BJ (cell line): Measurements from ENCODE around the gene PTCD2. TPM values are rescaled to one million over a fixed set of nuclear protein-coding genes. Genes with fewer than 3 reads are reported as not detected.

Experiments used
- CTCF ChIA-PET: fragments of 350-600 bp; formaldehyde crosslinking; extraction: SDS; loops from one replicate; lab custom pipeline; 2021; ENCODE audit warnings: antibody characterized with exemption, inconsistent platforms; lab: Yijun Ruan, JAX
- POLR2A ChIA-PET: fragments of 300-600 bp; sonication (Branson Sonifier 250); formaldehyde crosslinking; extraction: SDS; loops from one replicate; lab custom pipeline; 2021; ENCODE audit warnings: antibody characterized with exemption; lab: Charles Lee
- DNase-seq: peaks from one replicate; pipeline ENCODE4 v3.0.0-alpha.2; 2011; ENCODE audit warnings: low read depth
- H3K27me3 ChIP-seq: 2 replicates; pipeline ENCODE4 v1.6.0; 2011; ENCODE audit warnings: low read length; ENCODE audit not compliant: control insufficient read depth, insufficient read depth
- H3K36me3 ChIP-seq: 2 replicates; pipeline ENCODE4 v1.5.1; 2011; ENCODE audit warnings: low read length; ENCODE audit not compliant: control insufficient read depth, insufficient read depth
- H3K4me3 ChIP-seq: 2 replicates; pipeline ENCODE4 v1.5.1; 2011; ENCODE audit warnings: low read depth, mild to moderate bottlenecking, control low read depth, low read length
- CTCF ChIP-seq: IDR thresholded peaks from 2 replicates; pipeline ENCODE4 v1.5.1; 2011; ENCODE audit warnings: low read depth, mild to moderate bottlenecking, control low read depth, inconsistent platforms, low read length, moderate library complexity; ENCODE audit not compliant: insufficient read depth
- polyA plus RNA-seq: library from polyadenylated mRNA; depleted of rRNA; stranded (reverse); fragments of >200 nt; gene quantifications from 2 replicates; pipeline ENCODE4 v1.2.3, GENCODE V29; 2011

Gene PTCD2
- polyA plus RNA-seq, 1 experiment, result 7.7 TPM

- no peak for TF ChIP-seq CTCF
- DNase-seq, result no peak
- POLR2A ChIA-PET, result no interaction called here
- H3K4me3 ChIP-seq, result no peak overlapping the region
- H3K27me3 ChIP-seq, result no peaks in the 10 kb centered on the region
- H3K36me3 ChIP-seq, result no peaks in the 10 kb centered on the region; the same call in none of the 2 replicates
- CTCF ChIA-PET, result interaction anchor here (0.7 kb wide), 1 partner anchor 31 kb away, joined by 3 read pairs; no protein-coding TSS in a partner anchor
These were observed 18.6 kb downstream of the PTCD2 start for GRCh38 chr5:72338689-72339209.

GRCh38 chr5:72346398-72346797 is 26.2 kb downstream of the PTCD2 start:
- Histone ChIP-seq H3K27me3 (no peaks in the 10 kb centered on the region), H3K36me3 (no peaks in the 10 kb centered on the region), H3K4me3 (no peak overlapping the region)
- CTCF ChIA-PET, result no interaction called here
- no peak for TF ChIP-seq CTCF
- no peak for DNase-seq
- POLR2A ChIA-PET, result interaction anchor here (0.5 kb wide), 1 partner anchor 495 kb away, joined by 3 read pairs; no protein-coding TSS in a partner anchor

- DNase-seq, result peak; percentile 73
- CTCF ChIA-PET, result interaction anchor here (0.7 to 0.8 kb wide), 2 partner anchors 14 to 204 kb away, joined by 3 read pairs; no protein-coding TSS in a partner anchor
- H3K36me3 ChIP-seq, result no peaks in the 10 kb centered on the region
- POLR2A ChIA-PET, result interaction anchor here (0.6 kb wide), 1 partner anchor 11 kb away, joined by 3 read pairs; no protein-coding TSS in a partner anchor
- no peak for TF ChIP-seq CTCF
- H3K27me3 ChIP-seq, result no peaks in the 10 kb centered on the region
- H3K4me3 ChIP-seq, result no peak overlapping the region
These were observed 27.7 kb downstream of the PTCD2 start for GRCh38 chr5:72347801-72348308.

GRCh38 chr5:72351376-72351775 is 31.2 kb downstream of the PTCD2 start:
- no peaks in the 10 kb centered on the region for H3K27me3 ChIP-seq
- no peak for TF ChIP-seq CTCF
- no peaks in the 10 kb centered on the region for H3K36me3 ChIP-seq
- no peak for DNase-seq
- CTCF ChIA-PET, result no interaction called here
- POLR2A ChIA-PET, result no interaction called here
- no peak overlapping the region for H3K4me3 ChIP-seq

GRCh38 chr5:72352616-72353015 is 32.4 kb downstream of the PTCD2 start:
- DNase-seq, result no peak
- ChIA-PET POLR2A (no interaction called here), CTCF (no interaction called here)
- Histone ChIP-seq H3K36me3 (no peaks in the 10 kb centered on the region), H3K27me3 (no peaks in the 10 kb centered on the region), H3K4me3 (no peak overlapping the region)
- TF ChIP-seq CTCF, result no peak
